GM18858 (cell line): ENCODE measurements around the gene CATSPERZ.
"Not testable (repeated sequence)": the region's sequence is repeated elsewhere in the genome, so short reads cannot be mapped to it uniquely, and the experiment has no call there.

Experiments used
- ATAC-seq: cut with Tn5 transposase; IDR thresholded peaks from one replicate; pipeline ENCODE4 v1.9.1; 2021; ENCODE audit not compliant: unreplicated experiment

The CATSPERZ gene

GRCh38 chr11:64317961-64318765 is 18.0 kb downstream of the CATSPERZ start, which contains the start of gene PRDX5:
Gene PRDX5, plus strand, starts transcription at chr11:64318121. Its CDS starts 95 bp downstream, at chr11:64318216.
- peak; percentile 63 for ATAC-seq

DNA sequence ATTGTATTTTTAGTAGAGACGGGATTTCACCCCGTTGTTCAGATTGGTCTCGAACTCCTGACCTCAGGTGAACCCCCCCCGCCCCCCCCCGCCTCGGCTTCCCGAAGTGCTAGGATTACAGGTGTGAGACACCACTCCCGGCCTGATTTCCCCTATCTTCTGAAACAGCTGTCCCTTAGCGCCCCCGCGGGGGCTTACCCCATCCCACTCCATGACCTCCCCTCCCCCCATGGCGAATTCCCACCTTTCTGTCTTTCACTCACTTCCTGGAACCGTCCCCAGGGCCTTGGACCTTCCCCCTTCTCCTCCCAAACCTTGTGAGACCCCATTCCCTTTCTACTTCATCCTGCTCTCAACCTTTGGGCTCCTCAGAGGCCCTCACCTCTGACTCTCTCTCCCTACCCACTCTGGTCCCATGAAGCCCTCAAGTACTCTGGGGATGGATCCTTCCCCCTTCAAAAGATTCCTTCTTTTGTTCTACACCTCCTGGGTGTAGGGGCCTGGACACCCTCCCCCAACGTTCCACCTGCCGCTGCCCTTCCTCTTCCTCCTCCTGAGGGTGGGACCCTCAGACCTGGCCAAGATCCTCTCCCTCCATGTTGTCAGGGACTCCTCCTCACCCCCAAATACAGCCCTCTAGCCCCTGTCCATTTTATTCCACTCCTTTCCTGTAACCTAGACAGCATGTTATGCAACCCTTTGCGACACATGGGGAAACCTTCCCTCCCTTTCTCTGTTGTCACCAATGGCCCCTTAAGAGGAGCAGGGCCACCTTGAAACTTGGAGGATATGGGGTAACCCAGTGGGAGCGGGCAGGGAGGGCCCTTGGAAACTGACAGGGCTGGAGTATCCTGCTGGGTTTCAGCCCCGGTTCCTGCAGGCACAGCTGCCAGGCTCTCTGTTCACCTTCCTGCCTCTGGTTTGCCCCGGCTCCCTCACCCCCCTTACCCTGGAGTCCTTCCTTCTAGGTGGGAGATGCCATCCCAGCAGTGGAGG is 18.9 kb downstream of the CATSPERZ start:
- ATAC-seq: no peak

- no peak for ATAC-seq
Observed at GRCh38 chr11:64320556-64320955, 20.4 kb downstream of the CATSPERZ start.

- no peak for ATAC-seq
Observed at GRCh38 chr11:64321026-64321425, 20.9 kb downstream of the CATSPERZ start.

DNA sequence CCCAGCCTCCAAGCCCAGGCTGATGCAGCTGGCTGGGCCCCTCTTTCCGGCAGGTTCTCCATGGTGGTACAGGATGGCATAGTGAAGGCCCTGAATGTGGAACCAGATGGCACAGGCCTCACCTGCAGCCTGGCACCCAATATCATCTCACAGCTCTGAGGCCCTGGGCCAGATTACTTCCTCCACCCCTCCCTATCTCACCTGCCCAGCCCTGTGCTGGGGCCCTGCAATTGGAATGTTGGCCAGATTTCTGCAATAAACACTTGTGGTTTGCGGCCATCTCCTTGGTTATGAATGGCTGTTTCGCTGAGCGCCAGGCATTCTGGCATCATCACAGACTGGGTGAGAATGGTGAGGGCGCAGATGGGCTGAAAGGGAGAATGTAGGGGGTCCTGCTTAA is 21.4 kb downstream of the CATSPERZ start:
- ATAC-seq: no peak

DNA sequence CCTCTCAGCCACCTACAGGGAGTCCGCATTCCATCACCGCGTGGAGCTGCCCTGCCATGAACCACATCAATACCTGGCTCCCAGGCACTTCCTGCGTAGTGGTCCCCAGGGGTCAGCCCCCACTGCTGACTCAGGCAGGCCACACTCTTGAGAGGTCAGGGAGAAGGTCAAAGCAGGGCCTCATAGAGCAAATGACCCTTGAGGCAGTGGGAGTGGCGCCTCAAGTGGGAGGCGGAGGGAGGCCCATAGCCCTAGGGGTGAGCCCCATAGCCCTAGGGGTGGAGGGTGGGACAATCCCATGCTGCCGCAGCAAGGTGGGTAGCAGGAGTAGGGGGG is 22.7 kb downstream of the CATSPERZ start:
- no peak for ATAC-seq

DNA sequence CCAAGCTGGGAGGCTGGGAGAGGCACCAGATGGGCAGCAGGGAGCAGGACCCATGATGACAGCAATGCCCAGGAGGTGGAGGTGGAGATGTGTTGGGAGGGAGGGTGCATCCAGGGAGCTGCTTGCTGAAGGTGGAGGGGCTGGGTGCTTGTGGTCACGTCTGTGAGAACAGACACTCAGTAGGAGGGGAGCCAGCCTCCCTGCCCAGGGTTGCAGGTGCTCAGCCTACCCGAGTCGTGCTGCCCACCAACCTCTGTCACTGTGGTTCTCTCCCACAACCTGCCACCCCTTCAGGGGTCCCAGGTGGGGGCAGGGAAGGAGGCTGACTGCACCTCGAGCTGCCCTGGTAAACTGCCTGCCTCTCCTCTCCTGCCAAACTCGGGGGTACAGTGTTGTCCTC is 23.2 kb downstream of the CATSPERZ start:
- no peak for ATAC-seq

DNA sequence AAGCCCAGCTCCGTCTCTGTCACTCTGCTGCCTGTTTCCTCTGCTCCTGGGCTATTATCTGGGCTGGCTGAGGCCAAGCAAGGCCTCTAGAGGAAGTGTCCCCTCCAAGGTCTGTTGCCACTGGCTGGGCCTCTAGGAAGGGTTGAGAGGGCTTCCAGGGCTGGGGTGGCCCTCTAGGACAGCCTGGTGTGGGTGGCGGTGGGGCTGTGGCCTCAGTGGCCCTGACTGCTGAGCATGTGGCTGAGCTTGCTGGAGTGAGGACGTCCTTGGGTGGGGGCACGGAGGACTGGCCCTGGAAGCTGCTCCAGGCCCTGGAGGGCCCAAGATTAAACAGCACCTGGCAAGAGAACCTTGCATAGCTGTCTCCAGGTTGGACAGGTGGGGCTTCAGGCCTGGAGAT is 23.8 kb downstream of the CATSPERZ start:
- ATAC-seq: not testable (repeated sequence)

DNA sequence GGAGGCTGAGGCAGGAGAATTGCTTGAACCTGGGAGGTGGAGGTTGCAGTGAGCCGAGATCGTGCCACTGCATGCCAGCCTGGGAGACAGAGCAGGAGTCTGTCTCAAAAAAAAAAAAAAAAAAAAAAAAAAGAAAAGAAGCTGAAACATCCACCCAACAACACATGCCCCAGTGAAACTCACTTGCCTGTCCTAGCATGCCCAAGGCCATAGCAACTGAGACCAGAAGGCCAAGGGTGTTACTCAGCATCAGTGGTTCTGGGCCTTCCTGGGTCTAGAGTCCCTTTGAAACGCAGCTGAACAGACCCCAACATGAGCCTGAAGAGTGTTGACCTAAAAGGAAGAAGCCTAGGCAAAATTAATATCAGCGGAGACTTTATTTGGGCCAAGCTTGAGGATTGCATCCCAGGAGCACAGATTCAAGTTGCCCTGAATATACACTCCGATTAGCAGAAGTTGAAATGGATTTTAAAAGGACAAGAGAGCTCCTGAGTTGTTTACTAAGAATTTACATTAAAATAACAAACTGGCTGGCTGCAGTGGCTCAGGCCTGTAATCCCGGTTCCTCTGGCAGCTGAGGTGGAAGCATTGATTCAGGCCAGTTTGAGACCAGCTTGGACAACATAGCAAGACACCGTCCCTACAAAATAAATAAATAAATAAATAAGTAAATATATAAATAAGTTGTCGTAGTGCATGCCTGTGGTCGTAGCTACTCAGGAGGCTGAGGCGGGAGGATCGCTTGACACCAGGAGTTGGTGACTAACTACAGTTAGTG is 24.7 kb downstream of the CATSPERZ start:
- ATAC-seq: no peak

DNA sequence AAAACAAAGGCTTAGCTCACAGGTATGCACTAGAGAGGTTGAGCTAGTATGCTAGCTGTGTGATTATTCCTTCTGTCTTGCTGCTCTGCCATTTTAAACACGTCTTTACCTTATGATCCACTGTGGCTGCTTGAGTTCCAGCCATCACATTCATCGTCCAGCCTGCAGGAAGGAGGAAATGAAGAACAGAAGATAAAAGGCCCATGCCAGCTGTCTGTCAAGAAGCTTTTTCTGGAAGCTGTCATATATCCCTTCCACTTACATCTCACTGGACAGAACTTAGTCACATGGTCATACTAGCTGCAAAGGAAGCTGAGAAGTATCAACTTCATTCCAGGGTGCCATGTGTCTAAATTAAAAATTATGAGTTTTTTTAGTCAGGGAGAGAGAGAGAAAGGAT is 27.2 kb downstream of the CATSPERZ start:
- ATAC-seq: no peak

- no peak for ATAC-seq
Observed at GRCh38 chr11:64327993-64328392, 27.8 kb downstream of the CATSPERZ start.

DNA sequence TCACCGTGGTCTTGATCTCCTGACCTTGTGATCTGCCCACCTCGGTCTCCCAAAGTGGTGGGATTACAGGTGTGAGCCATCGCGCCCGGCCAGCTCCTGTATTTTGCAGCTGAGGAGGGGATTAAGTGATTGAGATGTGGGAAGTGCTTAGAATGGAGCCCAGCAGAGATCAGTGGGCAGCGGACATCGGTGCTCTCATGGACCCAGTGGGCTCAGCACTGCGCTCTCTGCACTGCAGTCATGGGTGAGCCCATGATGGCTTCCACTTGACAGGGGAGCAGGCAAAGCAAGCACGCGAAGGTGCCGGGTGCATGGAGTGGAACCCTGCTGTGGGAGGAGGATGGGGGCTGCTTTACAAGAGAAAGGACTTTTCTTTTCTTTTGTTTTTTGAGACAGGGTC is 30.7 kb downstream of the CATSPERZ start:
- ATAC-seq: no peak

GRCh38 chr11:64331569-64332371 is 31.6 kb downstream of the CATSPERZ start:
- ATAC-seq: no peak

DNA sequence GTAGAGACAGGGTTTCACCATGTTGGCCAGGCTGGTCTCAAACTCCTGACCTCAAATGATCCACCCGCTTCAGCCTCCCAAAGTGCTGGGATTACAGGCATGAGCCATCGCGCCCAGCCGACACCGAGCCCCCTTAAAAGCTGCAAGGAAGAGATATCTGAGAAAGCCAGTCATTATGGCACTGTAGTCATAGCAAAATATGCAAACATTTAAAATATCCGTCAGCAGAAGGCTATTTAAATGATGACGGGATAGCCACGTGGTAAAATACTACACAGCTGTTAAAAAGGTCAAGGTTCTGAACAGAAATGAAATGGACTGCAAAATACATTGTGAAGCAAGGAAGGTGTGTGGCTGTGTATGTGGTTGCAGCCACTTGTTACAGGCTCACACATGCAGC is 33.4 kb downstream of the CATSPERZ start:
- ATAC-seq: no peak

GRCh38 chr11:64334764-64335735 is 34.9 kb downstream of the CATSPERZ start:
- ATAC-seq: peak; percentile 70

DNA sequence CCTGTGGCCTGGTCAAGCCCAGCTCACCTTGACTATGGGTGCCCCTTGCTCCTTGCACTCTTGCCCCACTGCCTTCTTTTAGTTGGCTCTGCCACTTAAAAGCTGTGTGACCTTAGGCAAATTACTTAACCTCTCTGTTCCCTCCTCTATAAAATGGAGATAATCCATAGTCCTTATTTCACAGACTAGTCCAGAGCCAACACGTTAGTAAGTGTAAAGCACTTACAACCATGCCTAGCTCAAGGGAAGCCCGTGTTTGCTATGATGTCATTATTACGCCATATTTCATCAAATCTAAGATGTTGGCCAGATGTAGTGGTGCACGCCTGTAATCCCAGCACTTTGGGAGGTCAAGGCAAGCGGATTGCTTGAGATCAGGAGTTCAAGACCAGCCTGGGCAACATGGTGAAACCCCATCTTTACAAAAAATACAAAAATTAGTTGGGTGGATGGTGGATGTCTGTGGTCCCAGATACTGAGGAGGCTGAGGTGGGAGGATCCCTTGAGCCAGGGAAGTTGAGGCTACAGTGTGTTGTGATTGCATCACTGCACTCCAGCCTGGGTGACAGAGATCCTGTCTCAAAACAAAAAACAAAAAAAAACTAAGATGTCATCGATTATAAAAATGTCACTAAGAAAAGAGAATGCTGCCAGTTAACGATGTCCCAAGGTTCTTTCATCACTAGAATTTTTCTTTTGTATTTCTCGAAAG is 37.5 kb downstream of the CATSPERZ start:
- no peak for ATAC-seq

DNA sequence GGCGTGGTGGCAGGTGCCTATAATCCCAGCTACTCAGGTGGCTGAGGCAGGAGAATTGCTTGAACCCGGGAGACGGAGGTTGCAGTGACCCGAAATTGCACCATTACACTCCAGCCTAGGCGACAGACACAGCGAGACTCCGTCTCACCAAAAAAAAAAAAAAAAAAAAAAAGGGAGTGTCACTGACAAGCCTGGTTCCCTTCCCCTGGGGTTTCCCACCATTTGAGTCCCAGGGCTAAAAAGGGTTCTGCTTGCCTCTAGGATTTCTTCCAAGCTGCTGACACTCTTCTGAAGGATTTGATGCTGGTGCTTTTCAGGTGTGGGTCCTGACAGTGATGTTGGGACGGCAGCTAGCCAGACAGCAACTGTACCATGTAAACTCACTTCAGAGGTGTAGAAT is 38.6 kb downstream of the CATSPERZ start:
- no peak for ATAC-seq

- ATAC-seq: no peak
Observed at GRCh38 chr11:64339286-64339685, 39.1 kb downstream of the CATSPERZ start.
